ENCODE data around the gene ZNF778.
"Not testable (repeated sequence)": the region's sequence is repeated elsewhere in the genome, so short reads cannot be mapped to it uniquely, and the experiment has no call there.

ZNF778 gene

DNA sequence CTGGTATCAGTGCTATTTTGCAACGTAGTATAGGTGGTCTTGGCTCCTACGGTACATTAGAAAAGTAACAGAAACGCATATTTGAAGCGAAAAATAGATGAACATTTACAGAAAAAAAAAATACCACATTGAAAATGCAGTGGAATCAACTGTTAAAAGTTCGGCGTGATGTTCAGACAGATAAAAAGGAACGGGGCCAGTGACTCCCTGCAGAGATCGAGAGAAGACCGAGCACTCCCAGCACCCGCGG is 440 bp upstream of the ZNF778 start:
- DNase-seq (ENCODE audit: low spot score) = no peak

GRCh38 chr16:89219365-89219764 is 1.9 kb downstream of the ZNF778 start:
- no peak for DNase-seq (ENCODE audit: low spot score)

DNA sequence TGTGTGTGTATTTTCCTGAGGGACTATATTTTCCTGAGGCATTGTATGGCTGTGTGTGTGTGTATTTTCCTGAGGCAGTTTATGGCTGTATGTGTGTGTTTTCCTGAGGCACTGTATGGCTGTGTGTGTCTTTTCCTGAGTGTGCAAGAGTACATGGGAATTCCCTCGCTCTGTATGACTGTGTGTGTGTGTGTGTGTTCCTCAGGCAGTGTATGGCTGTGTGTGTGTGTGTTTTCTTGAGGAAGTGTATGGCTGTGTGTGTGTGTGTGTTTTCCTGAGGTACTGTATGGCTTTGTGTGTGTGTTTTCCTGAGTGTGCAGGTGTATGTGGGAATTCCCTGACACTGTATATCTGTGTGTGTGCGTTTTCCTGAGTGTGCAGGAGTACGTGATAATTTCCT is 4.1 kb downstream of the ZNF778 start:
- DNase-seq (ENCODE audit: low spot score) = no peak

GRCh38 chr16:89222931-89223330 is 5.4 kb downstream of the ZNF778 start:
- no peak for DNase-seq (ENCODE audit: low spot score)

- no peak for DNase-seq (ENCODE audit: low spot score)
These were observed 7.2 kb downstream of the ZNF778 start for GRCh38 chr16:89224665-89225064.

DNA sequence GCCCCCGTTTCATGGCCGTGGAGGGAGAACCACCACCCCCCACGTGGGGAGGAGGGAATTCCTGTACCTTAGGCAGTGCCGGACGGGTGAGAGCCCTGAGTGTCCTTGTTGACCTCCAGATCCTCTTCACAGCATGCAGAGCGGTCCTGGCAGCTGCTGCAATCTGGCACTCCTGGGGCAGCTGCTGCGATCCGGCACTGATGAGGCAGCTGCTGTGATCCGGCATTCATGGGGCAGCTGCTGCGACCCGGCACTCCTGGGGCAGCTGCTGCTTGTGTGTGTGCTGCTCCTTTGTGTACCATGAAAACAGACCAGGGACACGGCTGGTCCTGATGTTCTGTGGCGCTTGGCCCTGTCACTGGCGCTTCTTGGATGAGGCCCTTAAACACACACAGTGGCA is 12.8 kb downstream of the ZNF778 start:
- no peak for DNase-seq (ENCODE audit: low spot score)

- no peak for DNase-seq (ENCODE audit: low spot score)
These were observed 14.6 kb downstream of the ZNF778 start for GRCh38 chr16:89232107-89232506.

GRCh38 chr16:89233678-89234490 is 16.4 kb downstream of the ZNF778 start:
- DNase-seq (ENCODE audit: low spot score) = no peak

DNA sequence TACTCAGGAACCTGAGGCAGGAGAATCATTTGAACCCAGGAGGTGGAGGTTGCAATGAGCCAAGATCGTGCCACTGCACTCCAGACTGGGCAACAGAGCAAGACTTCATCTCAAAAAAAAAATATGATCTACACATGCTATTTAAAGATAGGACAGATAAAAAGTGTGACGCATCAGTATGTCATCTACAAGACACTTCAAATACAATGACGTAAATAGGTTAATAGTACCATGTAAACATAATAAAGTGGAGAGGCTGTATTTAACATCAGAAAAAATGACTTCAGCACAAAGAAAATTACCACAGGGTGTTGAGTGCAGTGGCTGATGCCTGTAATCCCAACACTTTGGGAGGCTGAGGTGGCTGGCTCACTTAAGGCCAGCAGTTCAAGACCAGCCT is 20.2 kb downstream of the ZNF778 start:
- no peak for DNase-seq (ENCODE audit: low spot score)

GRCh38 chr16:89241187-89242007 is 23.9 kb downstream of the ZNF778 start:
- peak; percentile 82 for DNase-seq (ENCODE audit: low spot score)

DNA sequence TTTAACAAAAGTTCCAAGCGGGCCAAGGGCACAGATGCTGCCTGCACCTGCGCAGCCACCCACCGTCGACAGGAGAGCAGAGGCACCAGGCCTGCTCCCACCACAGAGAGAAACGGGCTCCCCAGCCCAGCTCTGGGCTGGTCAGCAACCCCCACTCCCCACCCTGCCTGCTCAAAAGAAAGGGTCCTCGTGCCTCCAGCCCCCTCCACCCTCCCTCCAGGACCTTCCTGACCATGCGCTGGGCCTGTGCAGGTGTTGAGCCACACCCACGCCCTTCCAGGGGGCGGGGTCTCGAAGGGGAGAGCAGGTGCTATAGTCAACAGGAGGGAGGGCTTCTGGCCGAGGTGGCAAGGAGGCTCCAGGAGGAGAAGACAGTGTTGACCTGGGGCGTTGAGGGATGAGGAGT is 25.3 kb downstream of the ZNF778 start:
- DNase-seq (ENCODE audit: low spot score) = no peak

- DNase-seq (ENCODE audit: low spot score) = no peak
These were observed 26.2 kb downstream of the ZNF778 start for GRCh38 chr16:89243664-89244063.

DNA sequence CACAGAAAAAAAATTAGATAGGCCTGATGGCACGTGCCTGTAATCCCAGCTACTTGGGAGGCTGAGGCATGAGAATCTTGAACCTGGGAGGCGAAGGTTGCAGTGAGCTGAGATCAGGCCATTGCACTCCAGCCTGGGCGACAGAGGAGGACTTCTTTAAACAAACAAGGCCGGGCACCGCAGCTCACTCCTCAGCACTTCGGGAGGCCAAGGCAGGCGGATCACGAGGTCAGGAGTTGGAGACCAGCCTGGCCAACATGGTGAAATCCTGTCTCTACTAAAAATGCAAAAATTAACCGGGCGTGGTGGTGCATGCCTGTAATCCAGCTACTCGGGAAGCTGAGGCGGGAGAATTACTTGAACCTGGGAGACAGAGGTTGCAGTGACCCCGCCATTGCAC is 26.8 kb downstream of the ZNF778 start:
- DNase-seq (ENCODE audit: low spot score) = not testable (repeated sequence)

DNA sequence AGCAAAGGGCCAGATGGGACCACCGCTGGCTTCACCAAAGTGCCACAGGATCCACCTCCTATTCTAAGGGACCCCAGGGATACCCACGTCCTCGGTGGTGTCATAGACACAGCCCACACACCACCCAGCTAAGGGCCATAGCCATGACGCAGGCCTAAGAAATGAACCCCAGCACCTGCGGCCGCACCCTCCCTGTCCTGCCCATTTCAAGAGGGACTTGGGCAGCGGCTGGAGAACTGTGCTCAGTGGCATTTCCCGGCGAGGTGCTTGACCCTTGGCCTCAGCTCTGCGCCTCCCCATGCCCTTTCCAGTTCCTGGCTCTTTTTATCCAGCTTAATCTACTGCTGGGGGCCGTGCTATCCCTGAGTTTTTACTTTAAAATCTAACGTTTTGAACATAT is 27.3 kb downstream of the ZNF778 start:
- no peak for DNase-seq (ENCODE audit: low spot score)

- DNase-seq (ENCODE audit: low spot score) = no peak
These were observed 28.9 kb downstream of the ZNF778 start for GRCh38 chr16:89246383-89246902.

- peak; percentile 92 for DNase-seq (ENCODE audit: low spot score)
These were observed 29.6 kb downstream of the ZNF778 start for GRCh38 chr16:89246903-89247733.

DNA sequence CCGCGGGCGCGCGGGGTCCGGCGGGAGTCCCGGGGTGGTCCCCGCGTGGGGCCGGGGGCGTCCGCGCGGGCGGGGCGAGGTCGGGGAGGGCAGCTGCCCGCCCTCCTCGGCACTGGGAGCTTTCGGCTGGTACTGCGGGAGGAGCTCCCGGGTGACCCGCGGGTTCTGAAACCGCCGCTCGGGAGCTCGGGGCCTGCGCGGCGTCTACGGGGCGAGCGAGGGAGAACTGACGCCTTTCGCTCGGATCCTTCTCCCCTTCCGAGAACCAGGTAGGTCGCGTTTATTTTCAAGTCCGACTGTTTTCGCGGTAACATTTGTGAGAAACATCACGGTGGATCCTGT is 30.2 kb downstream of the ZNF778 start:
- DNase-seq (ENCODE audit: low spot score) = not testable (repeated sequence)

DNA sequence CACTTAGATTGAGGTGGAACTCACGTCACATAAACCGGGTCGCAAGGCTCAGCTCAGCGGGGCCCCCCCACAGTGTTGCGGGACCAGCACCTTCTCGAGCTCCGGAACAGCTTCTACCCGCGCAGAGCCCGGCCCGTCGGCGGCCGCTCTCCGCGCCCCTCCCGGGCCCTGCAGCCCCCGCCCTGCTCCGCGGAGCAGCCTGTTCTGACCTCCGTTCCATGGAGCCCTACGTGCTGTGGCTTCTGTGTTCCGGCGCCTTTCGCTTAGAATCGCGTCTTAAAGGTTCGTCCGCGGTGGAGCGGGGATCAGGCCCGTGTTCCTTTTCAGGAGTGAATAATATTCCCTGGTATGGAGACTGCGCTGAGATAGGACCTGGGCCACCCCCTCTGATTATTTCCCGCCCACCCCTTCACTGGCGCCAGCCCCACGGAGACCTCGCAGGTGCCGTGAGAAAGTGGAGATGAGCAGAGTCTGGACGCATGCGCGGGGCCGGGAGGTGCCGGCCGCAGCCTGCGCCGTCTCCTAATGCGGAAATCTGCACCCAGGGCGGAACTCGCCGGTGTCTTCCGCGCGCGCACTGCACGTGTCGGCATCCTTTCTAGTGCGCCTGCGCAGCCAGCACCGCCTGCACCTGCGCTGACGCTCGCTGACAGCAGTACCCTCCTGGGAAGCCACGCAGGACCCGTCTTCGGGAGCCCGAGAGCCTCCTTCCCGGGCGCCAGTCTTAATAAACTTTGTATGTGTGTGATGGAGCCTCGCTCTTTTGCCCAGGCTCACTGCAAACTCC is 30.9 kb downstream of the ZNF778 start:
- DNase-seq (ENCODE audit: low spot score) = no peak

GRCh38 chr16:89253548-89254287 is 36.2 kb downstream of the ZNF778 start:
- DNase-seq (ENCODE audit: low spot score) = no peak

GRCh38 chr16:89256651-89257254 is 39.2 kb downstream of the ZNF778 start:
- DNase-seq (ENCODE audit: low spot score) = peak; percentile 56

- DNase-seq (ENCODE audit: low spot score) = no peak
These were observed 39.8 kb downstream of the ZNF778 start for GRCh38 chr16:89257281-89257731.

Measured in Ammon's horn (tissue), 1 donor.